GM20000 (cell line): ENCODE measurements around the gene IGFBPL1.
"Not testable (repeated sequence)": the region's sequence is repeated elsewhere in the genome, so short reads cannot be mapped to it uniquely, and the experiment has no call there.

Experiments
- DNase-seq: peaks from one replicate; pipeline ENCODE4 v3.0.0; 2012; ENCODE audit warnings: low spot score
- CTCF ChIP-seq: IDR thresholded peaks from 2 replicates; pipeline ENCODE4 v1.5.1; 2012; ENCODE audit warnings: mild to moderate bottlenecking, control low read depth; ENCODE audit errors: extremely low read depth, missing control alignments

The IGFBPL1 gene

GRCh38 chr9:38423973-38424843, at the start of gene IGFBPL1:
IGFBPL1 (minus strand) TSS chr9:38424454; CDS start chr9:38424424, 30 bp downstream.
- DNase-seq, result peak; percentile 62
- TF ChIP-seq CTCF, result no peak

- DNase-seq, result not testable (repeated sequence)
These were observed 48.5 kb upstream of the IGFBPL1 start for GRCh38 chr9:38472583-38473249.

- no peak for TF ChIP-seq CTCF
- no peak for DNase-seq
These were observed 43.1 kb upstream of the IGFBPL1 start for GRCh38 chr9:38467404-38467803.

GRCh38 chr9:38453835-38454234, 29.6 kb upstream of the IGFBPL1 start:
- TF ChIP-seq CTCF, result no peak
- DNase-seq, result no peak

- no peak for TF ChIP-seq CTCF
These were observed 26.9 kb upstream of the IGFBPL1 start for GRCh38 chr9:38451162-38451561.

GRCh38 chr9:38447703-38448102, 23.4 kb upstream of the IGFBPL1 start:
- TF ChIP-seq CTCF, result no peak
- DNase-seq, result no peak

More at GRCh38 chr9:38451162-38451561, 26.9 kb upstream of the IGFBPL1 start:
- no peak for DNase-seq

- peak; percentile 47 for DNase-seq
- no peak for TF ChIP-seq CTCF
These were observed 21.1 kb upstream of the IGFBPL1 start for GRCh38 chr9:38445154-38446043.
